SU-DHL-6 (cell line): ENCODE measurements around the gene MEFV.

Source experiments
- CTCF ChIP-seq: fragments of 200-600 bp; sonication (generic); IDR thresholded peaks from one replicate; pipeline ENCODE4 v1.5.1; 2017; ENCODE audit warnings: antibody characterized with exemption, mild to moderate bottlenecking, low read length, moderate library complexity; ENCODE audit not compliant: insufficient read depth, poor library complexity, severe bottlenecking
- EZH2phosphoT487 ChIP-seq: fragments of 200-600 bp; sonication (generic), shearing (Covaris generic); conservative IDR thresholded peaks from 2 replicates; pipeline ENCODE4 v1.6.1; 2018; ENCODE audit warnings: mild to moderate bottlenecking, antibody characterized with exemption, low read length, moderate library complexity, mixed read lengths

- no peak for TF ChIP-seq CTCF
- no peak for TF ChIP-seq EZH2phosphoT487
Observed at GRCh38 chr16:3282730-3283542, 26.5 kb upstream of the MEFV start, which contains the start of gene ZNF263.
